NCI-H526 treated with DMSO at 0.1 percent for 48 hours (cell line): ENCODE measurements around the gene ACTR3C.
"Not testable (repeated sequence)": the region's sequence is repeated elsewhere in the genome, so short reads cannot be mapped to it uniquely, and the experiment has no call there.

Experiments
- DNase-seq: peaks from one replicate; lab custom pipeline; 2025; lab: John Stamatoyannopoulos, UW

ACTR3C gene

DNA sequence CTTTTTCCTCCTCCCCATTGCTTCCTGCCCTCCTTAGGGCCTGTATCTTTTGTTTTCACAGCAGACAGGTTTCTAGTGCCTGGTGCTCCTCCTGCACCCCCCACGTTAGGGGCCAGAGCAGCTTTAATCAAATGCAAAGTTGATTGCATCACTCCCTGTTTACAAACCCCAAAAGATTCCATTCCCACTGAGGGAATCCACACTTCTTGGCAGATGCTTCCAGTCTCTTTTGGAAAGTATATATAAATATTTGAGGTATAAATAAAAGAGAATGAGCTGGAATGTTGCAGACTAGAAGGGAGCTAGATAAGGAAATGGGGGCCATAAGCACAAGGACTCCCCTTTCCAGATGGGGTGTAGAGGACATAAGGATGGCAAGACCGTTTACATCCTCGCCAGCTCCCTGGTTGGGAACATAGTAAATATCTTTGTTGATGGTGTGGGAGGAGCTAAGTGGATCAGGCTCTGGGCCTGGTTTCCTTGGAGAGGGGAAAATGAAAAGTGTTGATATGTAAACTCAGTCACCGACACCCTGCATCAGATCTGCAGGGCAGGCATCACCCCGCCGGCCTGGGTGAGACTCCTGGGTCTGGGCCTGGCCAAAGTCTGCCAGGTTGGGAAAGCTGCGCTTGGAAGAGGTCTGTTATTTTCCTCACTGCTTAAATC lies 11.9 kb upstream of the ACTR3C start:
- DNase-seq, result no peak

DNA sequence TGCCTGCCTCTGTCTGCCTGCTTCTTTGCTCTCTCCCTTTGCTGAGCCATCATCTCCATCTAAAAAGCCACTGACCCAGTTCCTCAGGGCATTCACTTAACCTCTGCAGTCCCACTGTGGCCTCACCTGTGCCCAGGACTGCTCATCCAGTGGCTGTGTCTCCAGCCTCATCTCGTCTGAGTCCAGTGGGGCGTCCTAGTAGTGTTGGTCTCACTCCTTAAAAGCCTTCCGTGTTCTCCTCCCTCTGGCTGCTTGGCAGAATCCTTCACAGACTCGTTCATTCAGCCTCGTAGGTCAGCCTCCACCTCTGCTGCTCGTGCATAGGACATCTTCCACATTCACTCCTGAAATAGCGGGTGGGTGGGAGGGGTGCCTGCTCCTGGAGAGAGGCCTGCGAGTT lies 10.8 kb upstream of the ACTR3C start:
- DNase-seq, result no peak

DNA sequence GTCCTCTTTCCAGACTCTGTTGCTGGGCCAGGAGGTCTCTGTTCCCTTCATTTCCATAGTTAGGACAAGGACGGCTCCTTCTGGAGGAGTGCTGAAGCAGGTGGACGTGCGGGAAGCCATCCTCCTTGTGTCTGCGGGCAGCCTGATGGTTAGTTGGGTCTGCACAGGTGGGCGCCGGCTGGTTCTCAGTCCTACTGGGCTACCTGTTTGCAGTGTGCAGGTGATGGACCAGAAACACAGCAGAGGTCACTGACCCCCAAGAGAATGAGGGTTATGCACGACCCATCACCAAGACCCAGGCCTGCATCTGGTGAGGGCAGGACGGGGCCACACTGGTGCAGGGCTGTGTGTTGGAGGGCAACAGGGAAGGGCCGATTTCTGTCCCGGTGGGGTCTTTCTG lies 10.3 kb upstream of the ACTR3C start:
- no peak for DNase-seq

DNA sequence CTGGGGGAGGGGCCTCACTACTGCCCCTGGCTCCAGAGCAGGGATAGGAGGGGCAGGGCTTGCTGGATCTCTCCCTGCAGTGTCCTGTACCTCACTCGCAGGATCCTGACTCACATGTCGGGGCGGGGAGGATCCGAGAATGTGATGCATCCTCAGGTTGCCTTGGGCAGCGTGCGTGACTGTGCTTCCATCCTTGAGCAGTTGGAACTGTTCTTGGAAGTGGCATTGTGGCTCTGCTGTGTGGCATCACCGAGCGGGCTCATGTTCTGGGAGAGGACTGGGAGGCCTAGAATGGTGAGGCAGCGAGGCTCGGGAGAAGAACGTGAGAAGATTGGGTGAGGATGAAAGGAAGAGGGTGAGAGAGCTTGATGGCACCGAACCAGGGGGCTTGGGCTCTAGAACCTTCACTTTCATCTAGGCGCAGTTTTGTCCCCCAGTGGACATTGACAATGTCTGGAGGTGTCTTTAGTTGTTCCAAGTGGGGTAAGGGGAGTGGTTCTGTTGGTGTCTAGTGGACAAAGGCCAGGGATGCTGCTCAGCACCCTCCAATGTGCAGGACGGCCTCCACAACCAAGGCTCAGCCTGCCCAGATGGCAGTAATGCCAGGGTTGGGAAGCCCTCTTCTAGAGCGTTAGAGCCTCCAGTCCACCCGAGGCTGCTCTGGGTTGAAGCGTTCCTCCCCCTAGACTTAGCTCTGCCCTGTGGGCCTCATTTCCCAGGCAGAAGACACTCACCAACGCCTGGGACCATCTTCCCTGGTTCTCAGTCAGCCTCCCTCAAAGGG lies 9.7 kb upstream of the ACTR3C start:
- DNase-seq, result no peak

DNA sequence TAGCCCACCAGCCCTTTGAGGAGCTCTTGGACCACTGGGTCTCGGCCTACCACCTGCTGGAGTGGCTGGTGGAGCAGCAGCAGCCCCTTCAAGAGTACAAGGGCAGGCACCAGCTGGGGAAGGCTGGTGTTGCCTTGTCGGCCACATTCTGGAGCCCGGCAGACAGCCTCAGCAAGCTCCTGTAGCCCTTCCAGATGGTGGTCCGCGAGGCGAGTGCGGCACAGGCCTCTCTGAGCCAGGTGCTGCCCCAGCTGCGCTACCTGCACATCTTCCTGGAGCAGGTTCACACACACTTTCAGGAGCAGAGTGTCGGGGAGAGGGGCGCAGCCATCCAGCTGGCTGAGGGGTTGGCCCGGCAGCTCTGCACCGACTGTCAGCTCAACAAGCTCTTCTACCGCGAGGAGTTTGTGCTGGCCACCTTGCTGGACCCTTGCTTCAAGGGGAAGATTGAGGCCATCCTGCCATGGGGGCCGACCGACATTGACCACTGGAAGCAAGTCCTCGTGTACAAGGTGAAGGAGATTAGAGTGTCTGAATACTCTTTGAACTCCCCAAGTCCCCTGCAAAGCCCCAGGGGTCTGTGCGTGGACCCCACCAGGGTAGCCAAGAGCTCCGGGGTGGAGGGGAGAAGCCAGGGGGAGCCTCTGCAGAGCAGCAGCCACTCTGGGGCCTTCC lies 7.0 kb upstream of the ACTR3C start:
- no peak for DNase-seq

DNA sequence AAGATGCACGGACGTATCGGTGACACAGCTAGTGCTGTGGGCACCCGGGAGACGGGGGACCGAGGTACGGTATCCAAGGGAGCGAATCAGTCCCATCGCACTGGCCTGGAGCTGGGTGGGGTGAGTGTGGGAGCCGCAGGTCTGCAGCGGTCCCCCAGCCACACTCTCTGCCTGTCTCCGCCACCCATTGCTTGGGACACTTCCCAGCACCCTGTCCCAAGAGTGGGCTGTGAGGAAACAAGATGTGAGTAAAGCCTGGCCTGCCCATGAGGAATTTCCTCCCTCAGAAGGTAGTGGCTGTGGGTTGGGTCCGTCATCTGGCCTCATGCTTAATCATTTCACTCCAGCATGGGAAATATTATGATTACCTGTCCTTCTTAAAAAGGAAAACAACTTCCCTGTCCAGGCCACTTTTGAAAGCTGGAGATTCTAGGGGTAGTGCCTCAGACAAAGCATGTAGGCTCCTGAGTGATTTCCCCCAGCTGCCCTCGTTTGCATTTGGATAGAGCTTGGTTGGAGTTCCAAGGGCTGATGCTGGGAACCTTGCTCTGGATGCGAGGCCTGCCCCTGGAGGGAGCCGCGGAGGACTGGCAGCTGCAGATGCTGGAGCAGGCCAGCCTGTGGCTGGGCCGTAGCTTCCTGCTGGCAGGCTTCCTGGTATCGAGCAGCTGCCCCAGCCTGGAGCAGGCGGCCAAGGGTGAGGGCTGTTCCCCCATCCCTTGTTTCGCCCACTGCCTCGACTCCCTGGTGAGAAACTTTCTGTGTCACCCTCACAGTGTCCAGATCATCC lies 6.2 kb upstream of the ACTR3C start:
- DNase-seq, result no peak

DNA sequence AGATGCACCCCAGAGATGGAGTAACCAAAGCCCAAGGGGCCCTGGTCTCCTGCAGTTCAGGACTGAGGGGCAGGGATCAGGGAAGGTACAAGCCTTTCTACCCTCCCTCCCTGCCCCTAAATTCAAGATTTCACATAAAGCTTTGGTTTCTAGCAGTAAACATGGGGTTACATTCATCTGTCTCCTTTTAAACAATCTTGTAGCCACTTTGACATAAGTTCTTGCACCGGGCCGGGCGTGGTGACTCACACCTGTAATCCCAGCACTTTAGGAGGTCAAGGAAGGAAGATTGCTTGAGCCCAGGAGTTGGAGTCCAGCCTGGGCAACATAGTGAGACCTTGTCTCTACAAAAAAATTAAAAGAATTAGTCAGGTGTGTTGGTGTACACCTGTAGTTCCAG lies 4.0 kb upstream of the ACTR3C start:
- no peak for DNase-seq

DNA sequence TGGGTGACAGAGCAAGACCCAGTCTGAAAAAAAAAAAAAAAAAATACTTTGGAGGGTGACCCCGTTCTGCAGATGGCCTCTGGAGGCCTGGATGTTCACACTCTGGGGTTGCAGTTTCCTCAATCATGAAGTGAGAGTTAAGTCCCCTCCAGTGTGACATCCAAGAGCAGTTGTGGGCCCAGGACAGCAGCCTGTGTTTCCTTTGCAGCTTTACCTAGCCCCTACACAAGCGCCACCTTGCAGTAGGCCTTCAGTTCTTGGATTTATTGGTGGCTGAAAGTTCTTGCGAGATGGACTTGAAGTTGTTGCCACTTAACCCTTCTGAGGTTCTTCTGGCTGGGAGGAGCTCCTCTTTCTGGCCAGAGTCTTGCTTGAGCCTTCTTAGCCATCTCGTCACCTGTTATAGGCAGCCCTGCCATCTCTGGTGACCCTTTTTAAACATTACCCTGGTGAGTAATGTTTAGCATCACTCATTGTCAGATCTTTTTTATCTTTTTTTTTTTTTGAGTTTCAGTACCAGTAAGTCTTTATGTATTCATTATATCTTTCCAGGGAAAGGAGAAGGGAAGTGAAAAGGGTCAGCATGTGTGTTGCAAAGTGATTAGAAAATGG lies 3.4 kb upstream of the ACTR3C start:
- no peak for DNase-seq

DNA sequence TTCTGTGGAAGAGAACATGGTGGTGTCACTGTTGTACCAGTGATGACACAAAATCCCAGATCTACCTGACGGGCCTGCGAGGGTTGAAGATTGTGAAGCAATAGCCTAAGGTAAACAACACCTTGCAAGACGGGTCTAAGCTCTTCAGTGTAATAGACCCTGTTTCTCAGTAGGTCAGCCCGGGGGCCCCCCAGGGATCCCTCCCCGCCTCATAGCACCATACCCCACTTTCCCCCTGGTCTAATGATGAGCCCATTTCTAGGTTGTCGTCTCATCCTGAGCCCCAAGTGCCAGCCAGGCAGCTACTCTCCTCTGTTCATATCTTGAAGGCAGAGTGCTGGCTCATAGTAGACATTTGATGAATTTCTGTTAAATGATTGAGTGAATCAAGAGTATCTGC lies 2.6 kb upstream of the ACTR3C start:
- no peak for DNase-seq

DNA sequence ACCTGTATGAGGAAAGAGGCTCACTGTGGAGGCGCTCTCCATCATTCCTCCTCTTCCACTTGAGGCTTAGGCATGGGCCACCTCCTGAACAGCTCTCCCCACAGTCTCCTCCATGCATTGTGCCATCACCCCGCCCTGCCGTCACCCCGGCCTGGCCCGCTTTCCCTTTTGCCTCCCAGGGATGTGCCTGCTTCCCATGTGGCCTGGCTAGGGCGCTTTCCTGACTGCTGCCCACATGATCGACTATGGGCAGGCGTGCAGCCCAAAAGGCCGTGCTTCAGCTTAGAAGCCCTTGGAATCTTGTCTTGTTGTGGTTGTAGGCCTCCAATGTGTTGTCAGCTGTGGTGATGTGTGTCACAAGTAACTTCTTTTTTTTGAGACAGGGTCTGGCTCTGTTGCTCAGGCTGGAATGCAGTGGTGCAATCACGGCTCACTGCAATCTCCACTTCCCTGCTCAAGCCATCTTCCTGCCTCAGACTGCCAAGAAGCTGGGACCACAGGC lies 1.8 kb upstream of the ACTR3C start:
- no peak for DNase-seq

DNA sequence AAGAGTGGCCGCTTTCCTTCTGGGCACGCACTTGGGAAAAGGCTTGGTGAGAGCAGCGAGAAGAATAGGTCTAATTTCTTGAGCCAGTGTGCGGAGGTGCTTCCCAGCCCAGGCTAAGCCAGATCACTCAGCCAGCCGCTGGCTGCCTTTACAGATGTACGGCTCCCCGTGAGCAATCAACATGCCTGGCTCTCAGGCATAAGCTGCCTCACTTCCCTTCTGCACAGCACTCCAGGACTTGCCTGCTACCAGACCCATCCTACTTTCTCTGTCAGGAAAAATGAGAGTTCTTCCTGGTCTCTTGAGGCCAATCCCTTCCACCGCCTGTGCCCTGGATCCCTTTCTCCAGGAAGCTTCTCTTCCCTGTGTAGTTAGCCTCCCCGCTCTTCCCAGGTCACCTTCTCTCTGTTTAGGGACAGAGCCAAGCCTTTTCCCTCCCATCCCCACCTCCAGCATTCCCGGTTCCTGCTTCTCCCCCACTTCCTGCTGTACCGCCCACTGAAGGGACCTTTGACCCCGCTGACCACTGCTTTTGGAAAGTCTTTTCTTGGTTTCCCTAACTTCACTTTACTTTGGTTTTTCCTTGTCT lies 1.1 kb upstream of the ACTR3C start:
- DNase-seq, result no peak

DNA sequence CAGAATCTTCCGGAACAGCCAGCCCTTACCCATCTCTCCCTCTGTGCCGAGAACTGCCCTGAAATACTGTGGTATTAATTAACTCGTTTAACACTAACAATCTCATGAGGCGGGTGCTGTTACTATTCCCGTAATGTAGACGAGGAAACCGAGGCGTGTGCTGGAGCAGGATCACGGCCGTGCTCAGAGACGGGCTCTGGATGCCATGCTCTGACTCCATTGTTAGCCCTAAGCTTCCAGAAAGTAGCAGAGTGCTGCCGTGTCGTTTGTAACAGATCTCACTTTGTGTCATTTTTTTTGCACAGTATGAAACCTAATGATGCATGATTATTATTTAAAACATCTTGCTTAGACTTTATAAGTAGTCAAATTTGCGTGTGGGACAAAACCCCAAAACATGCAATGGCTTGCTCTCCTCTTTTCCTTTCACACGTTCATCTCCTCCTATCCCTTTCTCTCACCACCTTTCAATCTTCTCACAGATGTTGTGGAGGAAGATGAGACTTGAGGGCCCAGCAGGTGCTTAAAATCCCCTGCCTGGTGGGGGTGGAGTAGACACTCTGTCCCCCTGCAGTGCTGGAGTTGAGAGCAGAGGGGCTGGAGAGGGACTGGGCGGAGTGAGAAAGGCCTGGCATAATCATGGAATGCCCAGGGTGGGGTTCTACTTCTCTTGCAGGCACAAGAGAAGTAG lies 482 bp upstream of the ACTR3C start:
- DNase-seq, result peak; percentile 62

DNA sequence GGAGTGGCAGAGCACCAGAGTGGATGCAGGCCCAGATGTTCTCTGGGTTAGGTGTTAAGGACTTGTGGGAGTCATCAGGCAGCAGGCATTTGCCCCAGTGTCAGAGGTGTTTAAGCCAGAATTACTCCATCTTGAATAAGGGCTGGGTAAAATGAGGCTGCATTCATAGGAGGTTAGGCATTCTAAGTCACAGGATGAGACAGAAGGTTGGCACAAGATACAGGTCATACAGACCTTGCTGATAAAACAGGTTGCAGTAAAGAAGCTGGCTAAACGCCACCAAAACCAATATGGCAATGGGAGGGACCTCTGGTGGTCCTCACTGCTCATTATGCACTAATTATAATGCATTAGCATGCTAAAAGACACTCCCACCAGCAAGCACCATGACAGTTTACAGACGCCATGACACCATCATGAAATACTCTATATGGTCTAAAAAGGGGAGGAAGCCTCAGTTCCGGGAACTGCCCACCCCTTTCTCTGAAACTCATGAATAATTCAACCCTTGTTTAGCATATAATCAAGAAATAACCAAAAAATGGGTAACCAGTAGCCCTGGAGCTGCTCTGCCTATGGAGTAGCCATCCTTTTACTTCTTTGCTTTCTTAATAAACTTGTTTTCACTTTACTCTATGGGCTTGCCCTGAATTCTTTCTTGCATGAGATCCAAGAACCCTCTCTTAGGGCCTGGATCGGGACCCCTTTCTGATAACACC lies 1.1 kb downstream of the ACTR3C start:
- DNase-seq, result no peak

DNA sequence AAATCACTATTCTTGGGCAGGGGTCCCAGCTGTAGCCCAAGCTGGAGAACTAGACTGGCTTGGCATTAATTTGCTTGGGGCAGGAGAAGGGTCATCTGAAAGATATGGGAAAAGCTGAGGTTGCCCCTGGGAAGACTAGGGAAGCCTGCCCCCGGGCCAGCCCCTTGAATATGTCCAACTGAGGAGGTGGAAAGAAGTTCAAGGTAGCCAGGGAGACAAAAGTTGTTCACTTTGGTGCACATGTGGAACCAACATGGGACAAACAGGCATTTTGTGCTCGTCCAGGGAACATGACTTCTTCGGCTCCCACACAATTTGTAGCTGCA lies 1.6 kb downstream of the ACTR3C start:
- DNase-seq, result no peak

DNA sequence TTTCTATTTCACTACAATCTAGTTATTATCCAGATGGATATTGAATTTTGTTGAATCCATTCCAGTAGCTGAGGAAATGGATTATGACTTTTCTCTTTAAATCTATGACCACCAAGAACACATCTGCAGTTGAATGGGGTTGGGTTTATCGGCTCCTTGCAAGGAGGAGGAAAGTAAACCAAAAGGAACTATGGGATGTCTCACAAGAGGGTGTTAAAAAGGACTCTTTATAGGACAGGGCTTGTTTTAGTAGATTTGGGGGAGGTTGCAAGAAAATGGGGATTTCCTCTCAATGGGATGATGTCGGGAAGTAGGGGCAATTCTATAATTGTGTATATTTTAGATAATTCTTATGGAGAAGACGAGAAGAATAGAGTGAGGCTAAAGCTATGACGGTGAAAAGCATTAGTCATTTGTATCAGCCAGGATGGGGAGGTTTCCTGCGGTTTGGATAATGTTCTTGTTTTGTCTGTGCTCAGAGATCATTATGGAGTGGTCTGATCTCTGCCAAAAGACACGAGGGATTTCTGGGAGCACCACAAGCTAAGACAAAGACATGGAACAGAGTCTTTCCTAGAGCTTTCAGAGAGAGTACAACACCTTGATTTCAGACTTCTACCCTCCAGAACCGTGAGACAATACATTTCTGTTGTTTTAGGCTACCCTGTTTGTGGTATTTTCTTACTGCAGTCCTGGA lies 5.4 kb downstream of the ACTR3C start:
- DNase-seq, result no peak

DNA sequence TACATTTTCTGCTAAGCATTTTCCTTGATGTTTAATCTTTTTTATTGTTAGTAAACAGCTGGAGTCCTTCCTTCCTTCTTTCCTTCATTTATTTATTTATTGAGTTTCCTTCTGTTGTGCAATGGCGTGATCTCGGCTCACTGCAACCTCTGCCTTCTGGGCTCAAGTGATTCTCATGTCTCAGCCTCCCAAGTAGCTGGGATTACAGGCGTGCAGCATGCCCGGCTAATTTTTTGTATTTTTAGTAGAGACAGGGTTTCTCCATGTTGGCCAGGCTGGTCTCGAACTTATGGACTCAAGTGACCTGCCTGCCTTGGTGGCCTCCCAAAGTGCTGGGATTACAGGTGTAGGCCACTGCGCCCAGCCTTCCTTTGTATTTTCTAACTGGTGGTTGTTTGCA lies 6.4 kb downstream of the ACTR3C start:
- not testable (repeated sequence) for DNase-seq

DNA sequence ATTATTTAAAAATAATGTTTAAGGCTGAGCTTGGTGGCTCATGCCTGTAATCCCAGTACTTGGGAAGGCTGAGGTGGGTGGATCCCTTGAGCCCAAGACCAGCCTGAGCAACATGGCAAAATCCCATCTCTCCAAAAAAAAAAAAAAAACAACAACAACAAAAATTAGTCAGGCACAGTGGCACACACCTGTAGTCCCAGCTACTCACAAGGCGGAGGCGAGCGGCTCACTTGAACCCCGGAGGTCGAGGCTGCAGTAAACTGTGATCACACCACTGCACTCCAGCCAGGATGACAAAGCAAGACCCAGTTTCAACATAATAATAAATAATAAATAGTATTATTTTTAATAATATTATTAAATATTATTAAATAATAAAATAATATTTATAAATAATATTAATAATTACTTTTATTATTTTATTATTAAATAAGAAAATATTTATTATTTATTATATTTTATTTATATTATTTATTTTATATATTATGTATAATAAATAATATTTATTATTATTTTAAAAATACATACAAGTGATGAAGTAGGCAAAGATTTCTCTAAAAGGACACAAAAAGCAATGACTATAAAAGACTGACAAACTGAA lies 8.6 kb downstream of the ACTR3C start:
- no peak for DNase-seq

DNA sequence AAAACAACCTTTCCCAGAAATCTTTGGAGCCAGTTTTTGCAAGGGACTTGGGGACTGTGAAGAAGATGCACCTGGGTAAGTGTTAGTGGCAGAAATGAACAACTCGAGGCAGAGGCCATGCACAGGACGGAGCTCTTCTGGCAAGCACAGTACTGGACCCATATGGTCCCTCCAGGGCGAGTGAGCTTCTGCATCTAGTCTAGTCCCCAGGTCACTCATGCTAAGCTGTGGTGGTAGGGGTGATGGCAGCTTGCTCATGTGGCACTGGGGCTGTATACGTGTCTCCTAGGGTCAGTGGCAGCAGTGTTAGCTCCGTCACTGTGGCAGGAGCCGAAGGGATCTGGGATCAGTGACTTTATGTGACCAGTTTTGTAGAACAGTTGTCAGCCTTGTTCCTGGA lies 9.5 kb downstream of the ACTR3C start:
- no peak for DNase-seq

DNA sequence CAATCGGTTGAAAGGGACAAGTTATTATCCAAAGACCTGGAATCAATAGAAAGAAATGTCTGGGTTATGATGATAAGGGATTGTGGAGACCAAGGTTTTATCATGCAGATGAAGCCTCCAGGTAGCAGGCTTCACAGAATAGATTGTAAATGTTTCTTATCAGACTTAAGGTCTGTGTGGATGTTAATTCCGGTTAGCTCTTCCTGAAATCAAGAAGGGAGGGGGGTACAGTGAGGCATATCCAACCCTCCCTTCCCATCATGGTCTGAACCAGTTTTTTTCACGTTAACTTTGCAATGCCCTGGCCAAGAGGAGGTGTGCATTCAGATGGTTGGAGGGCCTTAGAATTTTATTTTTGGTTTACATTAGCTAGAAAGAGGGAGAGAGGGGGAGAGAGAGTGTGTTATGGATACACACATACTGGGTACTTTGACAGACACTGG lies 10.0 kb downstream of the ACTR3C start:
- DNase-seq, result no peak
